DND-41 (cell line): ENCODE measurements around the gene CPA4.

Experiments used
- ATAC-seq: fragments of 200-7000 bp; cut with Tn5 transposase; 3 replicates; pipeline ENCODE4 v1.9.1; 2021; ENCODE audit warnings: low read depth; ENCODE audit not compliant: insufficient read depth
- DNase-seq: peaks from one replicate; pipeline ENCODE4 v3.0.0-alpha.2; 2020
- H2AFZ ChIP-seq: 2 replicates; pipeline ENCODE4 v1.6.0; 2012; ENCODE audit warnings: low read depth, low read length
- H3K27ac ChIP-seq: 2 replicates; pipeline ENCODE4 v1.5.1; 2012; ENCODE audit warnings: low read length, inconsistent platforms
- H3K27me3 ChIP-seq: fragments of 200-600 bp; sonication (generic); 2 replicates; pipeline ENCODE4 v1.6.0; 2012; ENCODE audit warnings: low read length, mild to moderate bottlenecking, inconsistent platforms; ENCODE audit not compliant: insufficient read depth, poor library complexity
- H3K36me3 ChIP-seq: 2 replicates; pipeline ENCODE4 v1.5.1; 2012; ENCODE audit warnings: low read length, inconsistent platforms; ENCODE audit not compliant: insufficient read depth
- H3K4me1 ChIP-seq: 2 replicates; pipeline ENCODE4 v1.5.1; 2012; ENCODE audit warnings: mild to moderate bottlenecking, low read length; ENCODE audit not compliant: insufficient read depth
- H3K4me2 ChIP-seq: 2 replicates; pipeline ENCODE4 v1.6.0; 2012; ENCODE audit warnings: mild to moderate bottlenecking, moderate library complexity, low read length, inconsistent platforms; ENCODE audit not compliant: insufficient read depth
- H3K4me3 ChIP-seq, 2 experiments: fragments of 200-600 bp in 1 of 2; shearing (Covaris generic) in 1 of 2; 2 replicates each; pipeline ENCODE4 v1.5.1; 2012 to 2016; ENCODE audit warnings: inconsistent platforms in 2 of 2, low read length in 2 of 2, mild to moderate bottlenecking in 2 of 2, low read depth in 1 of 2, moderate library complexity in 1 of 2
- H3K79me2 ChIP-seq: 2 replicates; pipeline ENCODE4 v1.6.0; 2012; ENCODE audit warnings: low read length, inconsistent platforms; ENCODE audit not compliant: insufficient read depth
- H3K9ac ChIP-seq: 2 replicates; pipeline ENCODE4 v1.6.0; 2012; ENCODE audit warnings: low read depth, mild to moderate bottlenecking, inconsistent platforms, low read length, moderate library complexity
- H3K9me3 ChIP-seq: 2 replicates; pipeline ENCODE4 v1.5.1; 2012; ENCODE audit warnings: low read length, moderate library complexity, mild to moderate bottlenecking, inconsistent platforms; ENCODE audit not compliant: insufficient read depth, severe bottlenecking
- H4K20me1 ChIP-seq: 2 replicates; pipeline ENCODE4 v1.6.0; 2012; ENCODE audit warnings: low read length; ENCODE audit not compliant: insufficient read depth
- EZH2 ChIP-seq: IDR thresholded peaks from 3 replicates; pipeline ENCODE4 v1.6.1; 2012; ENCODE audit warnings: borderline replicate concordance, low read depth, mild to moderate bottlenecking, moderate library complexity, low read length, inconsistent platforms; ENCODE audit not compliant: severe bottlenecking
- TF ChIP-seq, protein P1 (sequence below): IDR thresholded peaks from 2 replicates; pipeline ENCODE4 v1.5.1; 2012; ENCODE audit warnings: borderline replicate concordance, low read length, moderate library complexity, mild to moderate bottlenecking; ENCODE audit not compliant: poor library complexity, severe bottlenecking; ENCODE audit errors: extremely low read depth

CPA4 gene

DNA sequence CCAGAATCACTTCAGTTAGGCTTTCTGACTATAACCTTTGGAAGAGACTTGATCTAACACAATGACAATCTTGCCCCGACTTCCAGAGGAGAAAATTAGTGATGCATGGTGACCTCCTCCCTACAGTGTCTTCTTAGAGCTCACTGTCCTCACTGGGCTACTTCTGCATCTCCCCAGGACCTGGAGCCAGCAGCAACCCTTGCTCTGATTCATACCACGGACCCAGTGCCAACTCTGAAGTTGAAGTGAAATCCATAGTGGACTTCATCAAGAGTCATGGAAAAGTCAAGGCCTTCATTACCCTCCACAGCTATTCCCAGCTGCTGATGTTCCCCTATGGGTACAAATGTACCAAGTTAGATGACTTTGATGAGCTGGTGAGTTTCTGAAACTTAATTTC, 13.7 kb upstream of the CPA4 start:
- Histone ChIP-seq H3K79me2 (no peaks in the 10 kb centered on the region), H4K20me1 (no peaks in the 10 kb centered on the region), H3K4me1 (no peaks in the 10 kb centered on the region), H3K36me3 (no peaks in the 10 kb centered on the region), H3K4me3 (no peak overlapping the region), H3K4me2 (no peak overlapping the region), H3K9me3 (no peaks in the 10 kb centered on the region), H3K27ac (no peak overlapping the region), H3K27me3 (peaks cover 24% of the 10 kb centered on the region), H2AFZ (no peak overlapping the region), H3K9ac (no peak overlapping the region)
- no peak for ATAC-seq
- no peak for TF ChIP-seq EZH2
- TF ChIP-seq, protein P1, sequence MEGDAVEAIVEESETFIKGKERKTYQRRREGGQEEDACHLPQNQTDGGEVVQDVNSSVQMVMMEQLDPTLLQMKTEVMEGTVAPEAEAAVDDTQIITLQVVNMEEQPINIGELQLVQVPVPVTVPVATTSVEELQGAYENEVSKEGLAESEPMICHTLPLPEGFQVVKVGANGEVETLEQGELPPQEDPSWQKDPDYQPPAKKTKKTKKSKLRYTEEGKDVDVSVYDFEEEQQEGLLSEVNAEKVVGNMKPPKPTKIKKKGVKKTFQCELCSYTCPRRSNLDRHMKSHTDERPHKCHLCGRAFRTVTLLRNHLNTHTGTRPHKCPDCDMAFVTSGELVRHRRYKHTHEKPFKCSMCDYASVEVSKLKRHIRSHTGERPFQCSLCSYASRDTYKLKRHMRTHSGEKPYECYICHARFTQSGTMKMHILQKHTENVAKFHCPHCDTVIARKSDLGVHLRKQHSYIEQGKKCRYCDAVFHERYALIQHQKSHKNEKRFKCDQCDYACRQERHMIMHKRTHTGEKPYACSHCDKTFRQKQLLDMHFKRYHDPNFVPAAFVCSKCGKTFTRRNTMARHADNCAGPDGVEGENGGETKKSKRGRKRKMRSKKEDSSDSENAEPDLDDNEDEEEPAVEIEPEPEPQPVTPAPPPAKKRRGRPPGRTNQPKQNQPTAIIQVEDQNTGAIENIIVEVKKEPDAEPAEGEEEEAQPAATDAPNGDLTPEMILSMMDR = no peak
- no peak for DNase-seq

GRCh38 chr7:130279906-130280305, 13.1 kb upstream of the CPA4 start:
- H3K79me2 ChIP-seq = no peaks in the 10 kb centered on the region
- H4K20me1 ChIP-seq = no peaks in the 10 kb centered on the region
- no peak overlapping the region for H3K4me2 ChIP-seq
- no peaks in the 10 kb centered on the region for H3K36me3 ChIP-seq
- TF ChIP-seq, protein P1 = no peak
- no peak for TF ChIP-seq EZH2
- H3K27ac ChIP-seq = no peak overlapping the region
- ATAC-seq (no peak), DNase-seq (no peak)
- no peaks in the 10 kb centered on the region for H3K9me3 ChIP-seq
- H3K9ac ChIP-seq = no peak overlapping the region
- no peak overlapping the region for H3K4me3 ChIP-seq
- H3K4me1 ChIP-seq = no peaks in the 10 kb centered on the region
- peaks cover 22% of the 10 kb centered on the region for H3K27me3 ChIP-seq
- H2AFZ ChIP-seq = no peak overlapping the region

DNA sequence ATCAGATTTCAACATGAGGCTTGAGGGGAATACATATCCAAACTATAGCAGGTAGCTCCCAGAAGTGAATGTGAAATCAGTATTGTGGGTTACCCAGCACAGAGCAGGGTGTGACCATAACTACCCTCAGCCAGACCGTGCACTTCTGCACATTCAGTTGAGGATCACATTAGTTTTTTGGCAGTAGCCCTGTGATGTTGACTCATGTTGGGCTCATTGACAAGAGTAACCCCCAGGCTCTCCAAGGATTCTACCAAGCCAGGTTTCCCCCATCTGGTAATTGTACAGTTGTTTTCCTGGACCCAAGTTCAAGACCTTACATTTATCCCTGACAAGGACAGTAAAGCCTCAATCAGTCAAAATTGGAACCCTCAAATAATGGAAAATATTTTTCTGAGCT, 11.7 kb upstream of the CPA4 start:
- H3K4me3 ChIP-seq = no peak overlapping the region
- H3K9ac ChIP-seq = no peak overlapping the region
- no peaks in the 10 kb centered on the region for H3K36me3 ChIP-seq
- no peaks in the 10 kb centered on the region for H4K20me1 ChIP-seq
- no peaks in the 10 kb centered on the region for H3K79me2 ChIP-seq
- DNase-seq = no peak
- H3K9me3 ChIP-seq = no peaks in the 10 kb centered on the region
- no peak overlapping the region for H2AFZ ChIP-seq
- H3K4me1 ChIP-seq = no peaks in the 10 kb centered on the region
- no peak overlapping the region for H3K27ac ChIP-seq
- ATAC-seq = no peak
- no peak for TF ChIP-seq EZH2
- TF ChIP-seq, protein P1 = no peak
- H3K4me2 ChIP-seq = no peak overlapping the region
- H3K27me3 ChIP-seq = peaks cover 17% of the 10 kb centered on the region

DNA sequence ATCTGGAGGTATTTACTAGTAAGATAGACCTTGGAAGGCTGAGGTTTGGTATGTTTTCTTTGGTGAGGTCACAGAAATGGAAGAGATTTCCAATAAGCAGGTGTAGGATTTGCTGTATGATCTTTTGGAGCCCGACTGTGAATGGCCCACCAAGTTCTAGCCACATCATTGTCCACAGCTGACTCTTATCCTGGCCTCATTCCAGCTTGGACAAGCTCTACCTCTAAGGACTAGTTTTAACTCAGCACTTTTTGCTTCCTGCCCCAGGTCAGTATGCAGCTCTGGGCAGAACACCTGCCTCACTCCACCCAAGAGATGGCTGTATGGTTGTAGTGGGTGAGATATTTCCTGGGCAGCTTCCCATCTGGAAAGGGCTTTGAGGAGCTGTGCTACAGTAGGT, 6.1 kb upstream of the CPA4 start:
- no peaks in the 10 kb centered on the region for H3K79me2 ChIP-seq
- ATAC-seq (no peak), DNase-seq (no peak)
- H3K4me2 ChIP-seq = no peak overlapping the region
- H3K9ac ChIP-seq = no peak overlapping the region
- H2AFZ ChIP-seq = no peak overlapping the region
- no peaks in the 10 kb centered on the region for H4K20me1 ChIP-seq
- no peak overlapping the region for H3K27ac ChIP-seq
- H3K4me1 ChIP-seq = no peaks in the 10 kb centered on the region
- H3K27me3 ChIP-seq = peaks cover 4% of the 10 kb centered on the region
- no peaks in the 10 kb centered on the region for H3K36me3 ChIP-seq
- H3K4me3 ChIP-seq = no peak overlapping the region
- H3K9me3 ChIP-seq = no peaks in the 10 kb centered on the region
- TF ChIP-seq EZH2 = no peak
- TF ChIP-seq, protein P1 = no peak
